Activated CD4-positive, alpha-beta T cell treated with anti-CD3 and anti-CD28 coated beads, Interleukin-2, amount 50 U/mL, for 48 hours (primary cell): ENCODE measurements around the gene CRADD.
A peak's percentile ranks its signal among the peaks of the same experiment; 100 is the strongest.
"Not testable (repeated sequence)": the region's sequence is repeated elsewhere in the genome, so short reads cannot be mapped to it uniquely, and the experiment has no call there.

Experiments
- DNase-seq, 2 experiments: peaks; one replicate each; pipeline ENCODE4 v3.0.0-alpha.2; 2020

The CRADD gene

GRCh38 chr12:93788853-93789252, 111.7 kb downstream of the CRADD start:
- DNase-seq: no peak

- DNase-seq: no peak
Observed at GRCh38 chr12:93789767-93790166, 112.6 kb downstream of the CRADD start.

- peak in 1 of 2 experiments; percentile 32 for DNase-seq
Observed at GRCh38 chr12:93790472-93791152, 113.4 kb downstream of the CRADD start.

- DNase-seq: no peak
Observed at GRCh38 chr12:93793007-93793406, 115.8 kb downstream of the CRADD start.

GRCh38 chr12:93793983-93794382, 116.8 kb downstream of the CRADD start:
- DNase-seq: no peak

- no peak for DNase-seq
Observed at GRCh38 chr12:93794738-93795137, 117.6 kb downstream of the CRADD start.

- DNase-seq: no peak
Observed at GRCh38 chr12:93795352-93795751, 118.2 kb downstream of the CRADD start.

- DNase-seq: no peak
Observed at GRCh38 chr12:93796729-93797128, 119.6 kb downstream of the CRADD start.

GRCh38 chr12:93798279-93799151, 121.3 kb downstream of the CRADD start:
- DNase-seq: no peak

- not testable (repeated sequence) for DNase-seq
Observed at GRCh38 chr12:93801666-93802065, 124.5 kb downstream of the CRADD start.

- DNase-seq: no peak
Observed at GRCh38 chr12:93802293-93802692, 125.1 kb downstream of the CRADD start.

GRCh38 chr12:93802698-93803423, 125.7 kb downstream of the CRADD start:
- no peak for DNase-seq

- no peak for DNase-seq
Observed at GRCh38 chr12:93803424-93803807, 126.2 kb downstream of the CRADD start.

GRCh38 chr12:93804392-93805179, 127.4 kb downstream of the CRADD start:
- DNase-seq: no peak

- no peak for DNase-seq
Observed at GRCh38 chr12:93805736-93806141, 128.6 kb downstream of the CRADD start.

- DNase-seq: no peak
Observed at GRCh38 chr12:93807354-93807753, 130.2 kb downstream of the CRADD start.

- no peak for DNase-seq
Observed at GRCh38 chr12:93808169-93808899, 131.2 kb downstream of the CRADD start.

GRCh38 chr12:93812626-93813025, 135.5 kb downstream of the CRADD start:
- no peak for DNase-seq

- DNase-seq: no peak
Observed at GRCh38 chr12:93813186-93813585, 136.0 kb downstream of the CRADD start.

- no peak for DNase-seq
Observed at GRCh38 chr12:93813972-93814821, 137.0 kb downstream of the CRADD start.

- DNase-seq: no peak
Observed at GRCh38 chr12:93818488-93819049, 141.4 kb downstream of the CRADD start.
